ENCODE measurements around the gene SLC3A2. TPM values are rescaled to one million over a fixed set of nuclear protein-coding genes. Genes with fewer than 3 reads are reported as not detected.

The SLC3A2 gene
- 160 and 906 TPM in 2 replicates for total RNA-seq

GRCh38 chr11:62880803-62881578, at the start of gene SLC3A2:
TSS of gene SLC3A2 (plus strand) at chr11:62880896. CDS start at chr11:62881024, 128 bp downstream.

GRCh38 chr11:62831520-62832335, 49.0 kb upstream of the SLC3A2 start, which contains the start of gene STX5:
TSS of gene STX5 (minus strand) at chr11:62832051. CDS start at chr11:62831243, 808 bp downstream.

GRCh38 chr11:62832336-62833234, 48.1 kb upstream of the SLC3A2 start, which contains the start of gene TEX54:
TSS of gene TEX54 (minus strand) at chr11:62832841.

GRCh38 chr11:62839050-62839945, 41.4 kb upstream of the SLC3A2 start, which contains the start of gene WDR74:
TSS of gene WDR74 (minus strand) at chr11:62839590. CDS start at chr11:62839570, 20 bp downstream.

GRCh38 chr11:62921201-62921572, 40.5 kb downstream of the SLC3A2 start, which contains the start of gene CHRM1:
TSS of gene CHRM1 (minus strand) at chr11:62921363. CDS start at chr11:62911100, 10,263 bp downstream.

Small RNA genes lying within 50 kb of the gene (small RNA-seq; reads per million reads assigned to genes)
- gene RF00099 (ENCODE audit: low replicate concordance) = not detected
- not detected for gene RN7SL259P (ENCODE audit: low replicate concordance)
- not detected for gene SNORD22 (ENCODE audit: low replicate concordance)
- not detected for gene SNORD26 (ENCODE audit: low replicate concordance)
- gene SNORD27 (ENCODE audit: low replicate concordance) = not detected
- gene SNORD28 (ENCODE audit: low replicate concordance) = not detected
- gene SNORD30 (ENCODE audit: low replicate concordance) = 50.8 reads per million, percentile 98 among the genes with 10 or more reads in this experiment

Other genes starting within 250 kb of the SLC3A2 start
- gene GANAB, start 234.3 kb upstream of the SLC3A2 start, total RNA-seq = 222 and 365 TPM in 2 replicates
- 19.0 and 38.4 TPM in 2 replicates for gene INTS5, start 227.6 kb upstream of the SLC3A2 start, total RNA-seq
- 19.9 and 31.8 TPM in 2 replicates for gene C11orf98, start 215.7 kb upstream of the SLC3A2 start, total RNA-seq
- gene CSKMT, start 215.6 kb upstream of the SLC3A2 start, total RNA-seq = 5.3 and 10.0 TPM in 2 replicates
- 4.6 and 7.6 TPM in 2 replicates for gene UQCC3, start 209.2 kb upstream of the SLC3A2 start, total RNA-seq
- gene LBHD1, start 208.6 kb upstream of the SLC3A2 start, total RNA-seq = 5.2 and 5.5 TPM in 2 replicates
- 62.4 and 230 TPM in 2 replicates for gene UBXN1, start 201.8 kb upstream of the SLC3A2 start, total RNA-seq
- gene LRRN4CL, start 191.4 kb upstream of the SLC3A2 start, total RNA-seq = 3.7 and 4.7 TPM in 2 replicates
- gene BSCL2, start 173.5 kb upstream of the SLC3A2 start, total RNA-seq = 42.2 and 63.7 TPM in 2 replicates
- not detected in 2 replicates for gene GNG3, start 173.2 kb upstream of the SLC3A2 start, total RNA-seq
- gene HNRNPUL2, start 153.4 kb upstream of the SLC3A2 start, total RNA-seq = 7.0 and 16.3 TPM in 2 replicates
- gene TTC9C, start 152.4 kb upstream of the SLC3A2 start, total RNA-seq = 39.8 and 49.1 TPM in 2 replicates
- gene ZBTB3, start 126.7 kb upstream of the SLC3A2 start, total RNA-seq = 15.1 and 18.3 TPM in 2 replicates
- 54.0 and 56.0 TPM in 2 replicates for gene POLR2G, start 119.3 kb upstream of the SLC3A2 start, total RNA-seq
- gene TAF6L, start 109.5 kb upstream of the SLC3A2 start, total RNA-seq = 19.3 and 29.5 TPM in 2 replicates
- gene TMEM179B, start 93.5 kb upstream of the SLC3A2 start, total RNA-seq = 42.2 and 50.7 TPM in 2 replicates
- gene TMEM223, start 88.9 kb upstream of the SLC3A2 start, total RNA-seq = 11.2 and 21.0 TPM in 2 replicates
- gene NXF1, start 75.5 kb upstream of the SLC3A2 start, total RNA-seq = 35.2 and 49.5 TPM in 2 replicates
- 48.7 and 70.2 TPM in 2 replicates for gene STX5, start 48.8 kb upstream of the SLC3A2 start, total RNA-seq
- gene TEX54, start 48.1 kb upstream of the SLC3A2 start, total RNA-seq = not detected in 2 replicates
- gene WDR74, start 41.3 kb upstream of the SLC3A2 start, total RNA-seq = 44.6 and 56.4 TPM in 2 replicates
- not detected in 2 replicates for gene CHRM1, start 40.5 kb downstream of the SLC3A2 start, total RNA-seq
- not detected in 2 replicates for gene SLC22A6, start 104.1 kb downstream of the SLC3A2 start, total RNA-seq
- gene SLC22A8, start 134.9 kb downstream of the SLC3A2 start, total RNA-seq = not detected in 2 replicates